ENCODE data around the gene FAT1.
"Not testable (repeated sequence)": the region's sequence is repeated elsewhere in the genome, so short reads cannot be mapped to it uniquely, and the experiment has no call there.

Gene FAT1

DNA sequence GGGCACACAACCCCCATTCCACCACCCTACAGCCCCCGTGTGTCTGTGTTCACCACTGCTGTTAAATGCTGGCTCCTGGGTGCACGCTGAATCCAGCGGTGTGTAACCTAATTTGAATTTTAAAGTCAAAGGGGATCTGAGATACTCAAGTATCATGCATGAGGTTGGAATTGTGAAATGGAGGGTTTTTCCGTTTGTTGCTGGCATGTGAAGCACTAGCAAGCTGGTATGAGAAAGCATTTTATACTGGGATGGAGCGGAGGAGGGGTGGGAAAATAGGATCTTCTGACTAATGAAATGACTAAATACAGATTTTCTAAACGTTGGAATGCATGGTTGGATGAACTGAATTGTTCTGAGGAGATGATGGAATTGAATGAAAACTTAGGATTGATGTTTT lies 36.9 kb upstream of the FAT1 start:
- in situ Hi-C loops (cut with MboI; ENCODE audit: low sequenced_read_pairs, unreplicated experiment): no loop called here
- no peak for DNase-seq (ENCODE audit: low spot score)
- TF ChIP-seq, protein P1, sequence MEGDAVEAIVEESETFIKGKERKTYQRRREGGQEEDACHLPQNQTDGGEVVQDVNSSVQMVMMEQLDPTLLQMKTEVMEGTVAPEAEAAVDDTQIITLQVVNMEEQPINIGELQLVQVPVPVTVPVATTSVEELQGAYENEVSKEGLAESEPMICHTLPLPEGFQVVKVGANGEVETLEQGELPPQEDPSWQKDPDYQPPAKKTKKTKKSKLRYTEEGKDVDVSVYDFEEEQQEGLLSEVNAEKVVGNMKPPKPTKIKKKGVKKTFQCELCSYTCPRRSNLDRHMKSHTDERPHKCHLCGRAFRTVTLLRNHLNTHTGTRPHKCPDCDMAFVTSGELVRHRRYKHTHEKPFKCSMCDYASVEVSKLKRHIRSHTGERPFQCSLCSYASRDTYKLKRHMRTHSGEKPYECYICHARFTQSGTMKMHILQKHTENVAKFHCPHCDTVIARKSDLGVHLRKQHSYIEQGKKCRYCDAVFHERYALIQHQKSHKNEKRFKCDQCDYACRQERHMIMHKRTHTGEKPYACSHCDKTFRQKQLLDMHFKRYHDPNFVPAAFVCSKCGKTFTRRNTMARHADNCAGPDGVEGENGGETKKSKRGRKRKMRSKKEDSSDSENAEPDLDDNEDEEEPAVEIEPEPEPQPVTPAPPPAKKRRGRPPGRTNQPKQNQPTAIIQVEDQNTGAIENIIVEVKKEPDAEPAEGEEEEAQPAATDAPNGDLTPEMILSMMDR (IDR thresholded peaks at IDR 0.05; ENCODE audit: borderline replicate concordance, control extremely low read depth, extremely low read depth, insufficient read depth, missing control alignments): no peak

DNA sequence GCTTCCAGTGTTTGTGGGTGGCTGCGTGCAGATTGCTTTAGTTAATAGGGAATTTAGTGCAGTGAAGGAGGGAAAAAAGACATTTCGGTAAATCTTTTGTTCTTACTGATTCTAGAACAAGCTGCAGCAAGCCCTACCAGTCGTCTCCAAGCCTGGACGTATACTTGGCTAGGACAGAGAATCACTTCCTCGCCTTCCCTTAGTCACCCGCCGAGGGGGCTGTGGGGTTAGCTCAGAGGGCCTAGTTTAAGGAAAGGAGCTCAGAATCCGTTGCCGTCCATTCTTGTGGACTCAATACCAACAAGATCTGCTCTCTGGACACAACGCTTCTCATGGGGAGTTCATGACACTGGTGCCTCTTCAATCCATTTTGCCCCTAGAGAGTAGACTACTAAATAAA lies 36.3 kb upstream of the FAT1 start:
- no peak for DNase-seq (ENCODE audit: low spot score)
- TF ChIP-seq, protein P1 (IDR thresholded peaks at IDR 0.05; ENCODE audit: borderline replicate concordance, control extremely low read depth, extremely low read depth, insufficient read depth, missing control alignments): no peak
- in situ Hi-C loops (cut with MboI; ENCODE audit: low sequenced_read_pairs, unreplicated experiment): no loop called here

DNA sequence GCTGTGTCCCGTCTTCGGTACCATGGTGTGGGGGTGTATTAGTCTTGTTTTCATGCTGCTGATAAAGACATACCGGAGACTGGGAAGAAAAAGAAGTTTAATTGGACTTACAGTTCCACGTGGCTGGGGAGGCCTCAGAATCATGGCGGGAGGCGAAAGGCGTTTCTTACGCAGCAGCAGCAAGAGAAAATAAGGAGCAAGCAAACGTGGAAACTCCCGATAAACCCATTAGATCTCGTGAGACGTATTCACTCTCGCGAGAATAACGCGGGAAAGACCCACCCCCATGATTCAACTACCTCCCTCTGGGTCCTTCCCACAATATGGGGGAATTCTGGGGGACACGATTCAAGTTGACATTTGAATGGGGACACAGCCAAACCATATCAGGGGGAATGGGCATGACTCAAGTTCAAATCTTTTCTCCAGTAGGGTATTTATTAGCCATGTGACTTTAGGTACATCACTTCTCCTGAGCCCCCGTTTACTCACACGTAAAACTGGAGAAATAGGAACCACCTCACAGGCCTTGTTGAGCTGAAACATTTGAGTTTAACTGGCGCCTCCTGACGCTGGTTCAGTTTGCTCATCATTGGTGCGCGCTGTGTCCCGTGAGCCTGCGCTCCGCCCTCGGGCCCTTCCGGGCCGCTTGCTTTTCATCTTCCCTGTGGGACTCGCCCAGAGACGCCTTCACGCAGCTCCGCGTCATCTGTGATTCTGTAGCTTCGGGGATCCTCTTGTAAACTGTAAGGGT lies 35.5 kb upstream of the FAT1 start:
- no peak for DNase-seq (ENCODE audit: low spot score)
- TF ChIP-seq, protein P1 (IDR thresholded peaks at IDR 0.05; ENCODE audit: borderline replicate concordance, control extremely low read depth, extremely low read depth, insufficient read depth, missing control alignments): no peak
- in situ Hi-C loops (cut with MboI; ENCODE audit: low sequenced_read_pairs, unreplicated experiment): no loop called here

DNA sequence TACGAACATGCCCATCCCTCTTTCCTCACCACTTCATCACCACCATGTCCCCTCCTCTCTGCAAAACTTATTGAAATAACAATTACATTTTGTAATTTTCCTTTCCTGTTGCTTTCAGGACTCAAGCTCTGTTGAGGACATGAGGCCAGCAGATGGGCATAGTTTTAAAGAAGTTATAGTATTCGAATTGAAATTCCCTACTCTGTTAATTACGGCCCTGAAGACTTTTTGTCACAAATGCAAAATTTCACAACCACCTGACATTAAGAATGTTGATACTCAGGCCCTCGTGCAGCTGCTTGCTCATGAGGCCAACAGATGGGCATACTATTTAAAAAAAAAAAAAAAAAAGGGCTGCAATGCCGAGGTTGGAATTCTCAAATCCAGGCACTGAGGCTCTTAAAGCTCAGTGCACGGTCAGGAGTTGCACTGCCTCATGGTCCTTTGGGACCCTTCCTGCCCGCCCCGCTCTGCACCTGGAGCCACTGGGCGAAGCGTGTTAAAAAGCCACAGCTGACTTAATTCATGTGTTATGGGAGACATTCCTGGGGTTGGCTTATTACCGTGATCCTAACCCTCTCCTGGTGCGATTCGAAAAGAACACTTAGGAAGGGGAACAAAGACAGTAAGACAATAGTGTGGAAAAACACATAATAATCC lies 34.2 kb upstream of the FAT1 start:
- DNase-seq (ENCODE audit: low spot score): no peak
- TF ChIP-seq, protein P1 (IDR thresholded peaks at IDR 0.05; ENCODE audit: borderline replicate concordance, control extremely low read depth, extremely low read depth, insufficient read depth, missing control alignments): no peak
- in situ Hi-C loops (cut with MboI; ENCODE audit: low sequenced_read_pairs, unreplicated experiment): no loop called here

DNA sequence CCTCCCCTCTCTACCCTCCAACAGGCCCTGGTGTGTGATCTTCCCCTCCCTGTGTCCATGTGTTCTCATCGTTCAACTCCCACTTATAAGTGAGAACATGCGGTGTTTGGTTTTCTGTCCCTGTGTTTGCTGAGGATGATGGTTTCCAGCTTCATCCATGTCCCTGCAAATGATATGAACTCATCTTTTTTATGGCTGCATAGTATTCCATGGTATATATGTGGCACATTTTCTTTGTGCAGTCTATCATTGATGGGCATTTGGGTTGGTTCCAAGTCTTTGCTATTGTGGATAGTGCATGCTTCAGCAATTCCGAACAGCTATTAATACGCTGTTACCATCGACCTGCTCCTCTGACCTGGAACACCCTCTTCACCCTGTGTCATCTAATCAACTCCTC lies 32.9 kb upstream of the FAT1 start:
- DNase-seq (ENCODE audit: low spot score); in situ Hi-C loops (cut with MboI; ENCODE audit: low sequenced_read_pairs, unreplicated experiment): not testable (repeated sequence)

DNA sequence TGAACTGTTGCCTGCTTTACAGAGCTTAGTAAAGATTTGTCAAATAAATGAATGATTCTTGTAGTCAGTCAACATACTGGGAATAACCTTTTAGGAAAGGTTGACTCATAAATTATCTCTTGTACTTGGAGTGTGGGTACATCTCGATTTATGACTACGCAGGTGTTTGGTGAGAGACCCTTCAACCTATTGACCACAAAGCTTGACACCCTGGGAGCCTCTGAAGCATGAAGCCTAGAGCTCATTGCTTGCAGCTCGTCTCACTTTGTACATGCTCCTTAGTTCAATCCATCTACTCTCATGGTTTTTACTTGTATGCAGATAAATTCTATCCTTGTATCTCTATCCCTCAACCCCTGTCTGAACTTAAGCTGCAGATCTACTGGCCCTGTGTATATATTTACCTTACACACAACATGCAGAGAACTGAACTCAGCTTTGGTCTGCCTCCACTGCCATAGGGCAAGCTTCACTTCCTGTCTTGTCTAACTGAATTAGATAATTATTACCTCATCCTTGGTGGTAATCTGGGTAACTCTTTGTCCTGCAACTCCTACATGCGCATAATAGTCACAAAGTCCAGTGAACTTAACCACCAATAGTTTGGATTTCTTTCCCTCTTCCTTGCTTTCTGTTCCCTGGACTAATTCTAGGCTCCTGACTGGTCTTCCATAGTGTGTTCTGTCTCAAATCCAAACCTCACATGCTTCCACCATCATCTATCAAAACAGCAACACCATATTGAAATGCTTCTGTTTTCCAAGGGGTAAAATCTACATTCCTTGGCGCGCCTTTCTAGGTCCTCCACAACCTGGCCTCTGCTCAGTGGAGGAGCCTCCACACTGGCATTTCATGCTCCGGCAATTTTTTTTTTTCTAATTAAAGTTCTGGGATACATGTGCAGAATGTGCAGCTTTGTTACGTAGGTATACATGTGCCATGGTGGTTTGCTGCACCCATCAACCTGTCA lies 32.2 kb upstream of the FAT1 start:
- TF ChIP-seq, protein P1 (IDR thresholded peaks at IDR 0.05; ENCODE audit: borderline replicate concordance, control extremely low read depth, extremely low read depth, insufficient read depth, missing control alignments): no peak
- in situ Hi-C loops (cut with MboI; ENCODE audit: low sequenced_read_pairs, unreplicated experiment): no loop called here

More for the DNA sequence above, 32.2 kb upstream of the FAT1 start:
- DNase-seq (ENCODE audit: low spot score): no peak

Measured in GM13976 (cell line).